COLO668 (cell line): Measurements from ENCODE around the gene MRFAP1.

Source experiments
- DNase-seq: peaks from one replicate; lab custom pipeline; 2025; ENCODE audit not compliant: unreplicated experiment; lab: John Stamatoyannopoulos, UW

MRFAP1 gene

GRCh38 chr4:6689506-6689960 is 49.0 kb downstream of the MRFAP1 start:
- DNase-seq, result peak; percentile 31
